Upper lobe of left lung (tissue), 6 donors: ENCODE data around the gene MCMBP. TPM values are rescaled to one million over a fixed set of nuclear protein-coding genes. Genes with fewer than 3 reads are reported as not detected.

Experiments
- ATAC-seq, 2 donors: fragments of 200-7000 bp; cut with Tn5 transposase; one replicate each; pipeline ENCODE4 v1.9.1; 2022; ENCODE audit warnings: mild to moderate bottlenecking in 2 of 2, moderate library complexity in 2 of 2; ENCODE audit not compliant: low FRiP score in 2 of 2
- DNase-seq, 2 donors: peaks; one replicate each; pipeline ENCODE4 v3.0.0-alpha.2; 2019 to 2020
- H3K27ac ChIP-seq, 4 donors: fragments of 200-600 bp; sonication (generic); one replicate each; pipeline ENCODE4 v1.5.1; 2016 to 2019
- H3K27me3 ChIP-seq, 4 donors: fragments of 200-600 bp; sonication (generic); one replicate each; pipeline ENCODE4 v1.5.1; 2017 to 2019
- H3K36me3 ChIP-seq, 4 donors: fragments of 200-600 bp; sonication (generic); one replicate each; pipeline ENCODE4 v1.5.1; 2016 to 2019
- H3K4me1 ChIP-seq, 4 donors: fragments of 200-600 bp; sonication (generic); one replicate each; pipeline ENCODE4 v1.5.1; 2018 to 2019
- H3K4me3 ChIP-seq, 4 donors: fragments of 200-600 bp; sonication (generic); one replicate each; pipeline ENCODE4 v1.5.1; 2017 to 2019; ENCODE audit warnings: mild to moderate bottlenecking in 2 of 4, moderate library complexity in 1 of 4
- H3K9me3 ChIP-seq, 4 donors: fragments of 200-600 bp; sonication (generic); one replicate each; pipeline ENCODE4 v1.5.1; 2018 to 2019
- EP300 ChIP-seq, 4 donors: sonication (generic); formaldehyde crosslinking; IDR thresholded peaks; one replicate each; pipeline ENCODE4 v1.5.1; 2017; ENCODE audit warnings: antibody characterized with exemption in 4 of 4, control low read depth in 2 of 4
- POLR2A ChIP-seq, 4 donors: fragments of 450-650 bp; IDR thresholded peaks; one replicate each; pipeline ENCODE4 v1.5.1; 2016 to 2017; ENCODE audit warnings: antibody characterized with exemption in 4 of 4, mild to moderate bottlenecking in 2 of 4
- POLR2AphosphoS5 ChIP-seq, 2 donors: sonication (generic); formaldehyde crosslinking; IDR thresholded peaks; one replicate each; pipeline ENCODE4 v1.5.1; 2017; ENCODE audit warnings: antibody characterized with exemption in 2 of 2
- WGBS, 2 donors: methylation state at CpG; one replicate each; pipeline ENCODE4 v1.1.5; 2017 to 2018; 5-methylcytosine and 5-hydroxymethylcytosine counted together
- total RNA-seq, 6 donors: library from RNA; depleted of rRNA in 4 of 6; stranded (reverse); fragments of >200 nt in 4 of 6; gene quantifications; one replicate each; pipeline versions ENCODE4 v1.1.0 to v1.2.1, GENCODE V29; 2016 to 2021
- TF ChIP-seq, protein P1 (sequence below), 6 experiments: fragments of 450-650 bp in 4 of 6; fragments of 200-600 bp in 2 of 6; sonication (generic) in 2 of 6; IDR thresholded peaks; one replicate each; pipeline ENCODE4 v1.5.1; 2016 to 2019; ENCODE audit warnings: antibody characterized with exemption in 6 of 6
- donor health status: DM: no; HTN: no; CAD: no; lungs with moderate emphysema.
- donor health status: DM: no; HTN: yes; CAD: no; lungs with severe emphysema.

MCMBP gene, protein sequence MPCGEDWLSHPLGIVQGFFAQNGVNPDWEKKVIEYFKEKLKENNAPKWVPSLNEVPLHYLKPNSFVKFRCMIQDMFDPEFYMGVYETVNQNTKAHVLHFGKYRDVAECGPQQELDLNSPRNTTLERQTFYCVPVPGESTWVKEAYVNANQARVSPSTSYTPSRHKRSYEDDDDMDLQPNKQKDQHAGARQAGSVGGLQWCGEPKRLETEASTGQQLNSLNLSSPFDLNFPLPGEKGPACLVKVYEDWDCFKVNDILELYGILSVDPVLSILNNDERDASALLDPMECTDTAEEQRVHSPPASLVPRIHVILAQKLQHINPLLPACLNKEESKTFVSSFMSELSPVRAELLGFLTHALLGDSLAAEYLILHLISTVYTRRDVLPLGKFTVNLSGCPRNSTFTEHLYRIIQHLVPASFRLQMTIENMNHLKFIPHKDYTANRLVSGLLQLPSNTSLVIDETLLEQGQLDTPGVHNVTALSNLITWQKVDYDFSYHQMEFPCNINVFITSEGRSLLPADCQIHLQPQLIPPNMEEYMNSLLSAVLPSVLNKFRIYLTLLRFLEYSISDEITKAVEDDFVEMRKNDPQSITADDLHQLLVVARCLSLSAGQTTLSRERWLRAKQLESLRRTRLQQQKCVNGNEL
- total RNA-seq = 10 to 100 TPM; 31.2 to 60.8 (median 50.7) TPM

DNA sequence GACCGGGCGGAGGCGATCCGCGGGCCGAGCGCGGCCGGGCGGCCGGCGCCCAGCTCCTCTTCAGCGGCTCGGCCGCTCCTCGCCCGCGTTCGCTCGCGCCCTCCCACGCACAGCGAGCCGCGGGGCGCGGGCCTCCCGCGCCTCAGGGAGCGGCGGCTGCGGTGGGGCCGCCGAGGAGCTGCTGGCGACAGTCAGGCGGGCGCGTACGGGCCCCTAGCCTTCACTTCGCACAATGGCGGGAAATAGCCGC is at the start of gene MCMBP:
Gene MCMBP (minus strand): TSS at position 234 of the 250 bp plus-strand sequence. CDS start 259 bp downstream, outside the sequence.
- H3K27ac ChIP-seq = peak within 1 kb of the TSS; percentile 88 to 96 (median 91)
- no peaks in the 10 kb centered on the region for H3K27me3 ChIP-seq
- H3K4me3 ChIP-seq = peak within 1 kb of the TSS; percentile 63 to 98 (median 75)
- peak in 1 of 2 donors; percentile 44 for ATAC-seq
- peaks cover 20 to 44% (median 30%) of the 10 kb centered on the region in 4 donors for H3K4me1 ChIP-seq
- peak in 3 of 4 donors; percentile 78 to 90 (median 85) for TF ChIP-seq POLR2A (IDR thresholded peaks at IDR 0.05)
- TF ChIP-seq, protein P1, sequence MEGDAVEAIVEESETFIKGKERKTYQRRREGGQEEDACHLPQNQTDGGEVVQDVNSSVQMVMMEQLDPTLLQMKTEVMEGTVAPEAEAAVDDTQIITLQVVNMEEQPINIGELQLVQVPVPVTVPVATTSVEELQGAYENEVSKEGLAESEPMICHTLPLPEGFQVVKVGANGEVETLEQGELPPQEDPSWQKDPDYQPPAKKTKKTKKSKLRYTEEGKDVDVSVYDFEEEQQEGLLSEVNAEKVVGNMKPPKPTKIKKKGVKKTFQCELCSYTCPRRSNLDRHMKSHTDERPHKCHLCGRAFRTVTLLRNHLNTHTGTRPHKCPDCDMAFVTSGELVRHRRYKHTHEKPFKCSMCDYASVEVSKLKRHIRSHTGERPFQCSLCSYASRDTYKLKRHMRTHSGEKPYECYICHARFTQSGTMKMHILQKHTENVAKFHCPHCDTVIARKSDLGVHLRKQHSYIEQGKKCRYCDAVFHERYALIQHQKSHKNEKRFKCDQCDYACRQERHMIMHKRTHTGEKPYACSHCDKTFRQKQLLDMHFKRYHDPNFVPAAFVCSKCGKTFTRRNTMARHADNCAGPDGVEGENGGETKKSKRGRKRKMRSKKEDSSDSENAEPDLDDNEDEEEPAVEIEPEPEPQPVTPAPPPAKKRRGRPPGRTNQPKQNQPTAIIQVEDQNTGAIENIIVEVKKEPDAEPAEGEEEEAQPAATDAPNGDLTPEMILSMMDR (IDR thresholded peaks at IDR 0.05) = peak in 2 of 6 experiments; percentile 9 to 13
- no peak for TF ChIP-seq EP300 (IDR thresholded peaks at IDR 0.05)
- TF ChIP-seq POLR2AphosphoS5 (IDR thresholded peaks at IDR 0.05) = no peak
- 0% methylated on average over 23 of the region's 42 CpGs; no CpG with 5 or more reads in 1 of the 2 donors for WGBS, 2 donors
- DNase-seq = no peak
- no peaks in the 10 kb centered on the region for H3K9me3 ChIP-seq
- H3K36me3 ChIP-seq = no peaks in the 10 kb centered on the region

DNA sequence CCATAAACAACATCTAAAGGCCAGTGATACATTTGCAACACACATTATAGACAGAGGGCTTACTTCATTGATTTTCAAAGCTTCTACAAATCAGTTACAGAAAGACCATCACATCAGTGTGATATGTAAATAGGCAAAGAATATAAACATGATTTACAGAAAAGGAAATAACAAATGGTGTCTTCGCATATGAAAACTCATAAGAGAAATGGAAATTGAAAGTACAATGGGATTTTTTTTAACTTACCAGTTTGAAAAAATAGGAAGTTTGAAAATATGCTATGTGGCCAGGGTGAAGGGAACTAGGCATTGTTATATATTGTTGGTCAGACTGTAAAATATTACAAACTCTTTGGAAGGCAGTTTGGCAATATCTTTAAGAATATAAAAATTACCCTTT is 47.2 kb upstream of the MCMBP start:
- no peaks in the 10 kb centered on the region for H3K4me1 ChIP-seq
- TF ChIP-seq EP300 (IDR thresholded peaks at IDR 0.05) = no peak
- no peak for TF ChIP-seq POLR2AphosphoS5 (IDR thresholded peaks at IDR 0.05)
- no peak for TF ChIP-seq POLR2A (IDR thresholded peaks at IDR 0.05)
- TF ChIP-seq, protein P1 (IDR thresholded peaks at IDR 0.05) = no peak
- H3K27me3 ChIP-seq = no peaks in the 10 kb centered on the region
- WGBS, 2 donors = 39 to 58% methylated on average over 1 of the region's 1 CpG
- peaks cover 15 to 99% (median 64%) of the 10 kb centered on the region in 4 donors for H3K36me3 ChIP-seq
- no peak overlapping the region for H3K27ac ChIP-seq
- no peak overlapping the region for H3K4me3 ChIP-seq
- ATAC-seq = no peak
- DNase-seq = no peak
- no peaks in the 10 kb centered on the region for H3K9me3 ChIP-seq

DNA sequence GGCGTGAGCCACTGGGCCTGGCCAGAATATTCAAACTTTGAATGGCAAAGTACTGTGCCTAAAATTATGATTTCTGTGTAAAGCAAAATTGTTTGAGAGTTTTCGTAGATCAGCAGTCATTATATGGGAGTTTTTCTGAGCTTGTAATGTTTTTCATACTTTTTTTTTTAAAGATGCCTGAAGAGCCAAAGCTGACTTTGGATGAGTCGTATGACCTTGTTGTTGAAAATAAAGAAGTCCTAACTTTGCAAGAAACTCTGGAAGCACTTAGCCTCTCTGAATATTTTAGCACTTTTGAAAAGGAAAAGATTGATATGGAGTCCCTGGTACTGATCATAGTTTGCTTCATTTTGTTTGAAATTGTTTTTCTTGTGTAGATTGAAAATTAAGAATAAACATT is 46.6 kb upstream of the MCMBP start:
- 90 to 94% methylated on average over 3 of the region's 3 CpGs for WGBS, 2 donors
- H3K4me1 ChIP-seq = no peaks in the 10 kb centered on the region
- no peak for DNase-seq
- no peak for ATAC-seq
- H3K27ac ChIP-seq = no peak overlapping the region
- no peaks in the 10 kb centered on the region for H3K27me3 ChIP-seq
- H3K4me3 ChIP-seq = no peak overlapping the region
- H3K9me3 ChIP-seq = no peaks in the 10 kb centered on the region
- TF ChIP-seq POLR2AphosphoS5 (IDR thresholded peaks at IDR 0.05) (no peak), EP300 (IDR thresholded peaks at IDR 0.05) (no peak), POLR2A (IDR thresholded peaks at IDR 0.05) (no peak)
- TF ChIP-seq, protein P1 (IDR thresholded peaks at IDR 0.05) = no peak
- H3K36me3 ChIP-seq = peaks cover 11 to 99% (median 63%) of the 10 kb centered on the region in 4 donors

DNA sequence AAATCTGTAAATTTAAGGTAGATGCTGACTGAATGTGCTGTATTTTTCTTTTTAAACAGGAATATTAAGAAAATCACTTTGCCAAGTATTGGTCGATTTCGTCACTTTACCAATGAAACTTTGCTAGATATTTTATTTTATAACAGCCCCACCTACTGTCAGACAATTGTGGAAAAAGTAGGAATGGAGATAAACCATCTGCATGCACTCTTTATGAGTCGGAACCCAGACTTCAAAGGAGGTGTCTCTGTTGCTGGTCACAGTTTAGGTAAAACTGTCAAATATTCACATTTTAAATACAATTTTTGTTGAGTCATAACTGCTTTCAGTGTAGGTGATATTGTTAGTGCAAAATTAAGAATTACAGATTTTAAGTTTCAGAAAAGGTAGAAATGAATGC is 45.1 kb upstream of the MCMBP start:
- Histone ChIP-seq H3K4me3 (no peak overlapping the region), H3K27ac (no peak overlapping the region), H3K4me1 (no peaks in the 10 kb centered on the region), H3K9me3 (no peaks in the 10 kb centered on the region), H3K36me3 (peaks cover 11 to 99% (median 68%) of the 10 kb centered on the region in 4 donors), H3K27me3 (no peaks in the 10 kb centered on the region)
- DNase-seq = no peak
- no peak for ATAC-seq
- 76 to 77% methylated on average over 3 of the region's 3 CpGs for WGBS, 2 donors
- TF ChIP-seq EP300 (IDR thresholded peaks at IDR 0.05) = no peak
- no peak for TF ChIP-seq POLR2AphosphoS5 (IDR thresholded peaks at IDR 0.05)
- TF ChIP-seq, protein P1 (IDR thresholded peaks at IDR 0.05) = no peak
- TF ChIP-seq POLR2A (IDR thresholded peaks at IDR 0.05) = no peak
